Epithelial cell of prostate (primary cell): Measurements from ENCODE around the gene SLC47A2.

Source experiments
- DNase-seq: peaks from one replicate; pipeline ENCODE4 v3.0.0-alpha.2; 2011; ENCODE audit warnings: low read depth, low spot score
- H3K27ac ChIP-seq: fragments of 450-650 bp; 2 replicates; pipeline ENCODE4 v1.5.1; 2017; ENCODE audit warnings: mild to moderate bottlenecking

SLC47A2 gene

GRCh38 chr17:19747829-19748806, 31.7 kb upstream of the SLC47A2 start, which contains the start of gene ALDH3A1:
Gene ALDH3A1, minus strand, starts transcription at chr17:19748298. Its CDS starts 3,169 bp downstream, at chr17:19745129.
- H3K27ac ChIP-seq = peak within 1 kb of the TSS; percentile 58
- no peak for DNase-seq

- H3K27ac ChIP-seq = no peak overlapping the region
- DNase-seq = no peak
These were observed 30.9 kb upstream of the SLC47A2 start for GRCh38 chr17:19747159-19747719.

GRCh38 chr17:19746517-19746916, 30.1 kb upstream of the SLC47A2 start:
- DNase-seq = no peak
- no peak overlapping the region for H3K27ac ChIP-seq

GRCh38 chr17:19744922-19745757, 28.8 kb upstream of the SLC47A2 start:
- peak overlapping the region; percentile 41 for H3K27ac ChIP-seq
- no peak for DNase-seq

GRCh38 chr17:19744492-19744891, 28.1 kb upstream of the SLC47A2 start:
- no peak overlapping the region for H3K27ac ChIP-seq
- DNase-seq = no peak

DNA sequence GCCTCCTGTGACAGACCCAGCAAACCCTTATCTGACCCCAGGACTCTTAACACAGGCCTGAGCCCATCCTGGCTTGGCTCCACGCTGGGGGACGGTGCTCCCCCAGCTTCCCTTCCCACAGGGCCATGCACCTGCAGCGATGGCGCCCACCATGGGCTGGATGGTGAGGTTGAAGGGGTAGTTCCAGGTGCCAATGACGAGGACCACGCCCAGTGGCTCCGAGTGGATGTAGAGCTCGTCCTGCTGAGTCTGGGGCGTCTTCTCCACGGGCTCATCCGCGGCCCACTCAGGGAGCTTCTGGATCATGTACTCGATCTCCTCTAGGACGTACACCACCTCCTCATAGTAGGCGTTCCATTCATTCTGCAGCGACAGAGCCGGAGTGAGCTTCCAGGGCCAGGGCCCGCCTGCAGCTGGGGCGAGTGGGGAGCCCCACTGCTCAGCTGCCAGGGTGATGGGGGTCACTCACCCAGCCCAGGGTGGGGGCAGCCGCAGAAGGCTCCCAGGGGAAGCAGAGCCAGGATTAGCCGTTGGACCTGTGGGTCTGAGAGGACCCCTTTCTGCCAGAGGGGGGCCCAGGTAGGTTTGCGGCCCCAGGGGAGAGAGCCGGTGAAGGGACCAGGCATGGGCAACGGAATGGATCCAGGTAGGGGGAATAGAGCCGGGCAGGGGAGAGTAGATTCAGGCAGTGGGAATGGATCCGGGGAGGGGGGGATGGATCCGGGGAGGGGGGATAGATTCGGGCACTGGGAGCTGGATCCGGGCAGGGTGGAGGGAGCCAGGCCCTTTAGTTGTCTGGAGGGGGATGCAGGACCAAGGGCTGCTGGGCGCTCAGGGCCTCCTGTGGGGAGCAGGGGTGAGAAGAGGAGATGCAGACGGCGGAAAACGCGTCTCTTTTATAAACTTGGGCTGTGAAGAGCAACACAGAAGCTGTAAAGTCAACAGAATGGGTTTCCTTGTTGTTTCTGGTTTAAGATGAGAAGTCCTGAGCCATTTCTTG, 27.0 kb upstream of the SLC47A2 start:
- no peak for DNase-seq
- H3K27ac ChIP-seq = no peak overlapping the region

GRCh38 chr17:19742495-19742894, 26.1 kb upstream of the SLC47A2 start:
- H3K27ac ChIP-seq = no peak overlapping the region
- no peak for DNase-seq

- no peak for DNase-seq
- H3K27ac ChIP-seq = no peak overlapping the region
These were observed 25.6 kb upstream of the SLC47A2 start for GRCh38 chr17:19741832-19742457.

DNA sequence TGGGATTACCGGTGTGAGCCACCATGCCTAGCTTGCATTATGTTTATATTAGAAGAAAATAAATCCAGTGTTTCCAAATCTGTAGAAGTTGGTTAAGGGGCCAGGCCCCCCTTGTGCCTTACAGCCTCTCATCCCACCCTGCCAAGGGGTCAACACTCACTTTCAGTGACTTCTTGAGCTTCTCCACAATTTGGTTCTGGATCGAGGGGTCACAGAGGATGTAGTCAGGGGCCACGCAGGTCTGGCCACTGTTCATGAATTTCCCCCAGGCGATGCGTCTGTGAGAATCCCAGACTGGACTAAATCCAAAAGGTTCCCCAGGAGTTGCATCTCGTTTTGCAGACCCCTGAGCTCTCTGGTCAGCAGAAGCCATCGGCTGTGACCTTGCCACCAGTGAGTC, 24.5 kb upstream of the SLC47A2 start:
- no peak overlapping the region for H3K27ac ChIP-seq
- no peak for DNase-seq

GRCh38 chr17:19739241-19740201, 23.1 kb upstream of the SLC47A2 start:
- H3K27ac ChIP-seq = no peak overlapping the region

GRCh38 chr17:19738757-19739156, 22.4 kb upstream of the SLC47A2 start:
- no peak overlapping the region for H3K27ac ChIP-seq
- DNase-seq = no peak

More at GRCh38 chr17:19739241-19740201, 23.1 kb upstream of the SLC47A2 start:
- no peak for DNase-seq

DNA sequence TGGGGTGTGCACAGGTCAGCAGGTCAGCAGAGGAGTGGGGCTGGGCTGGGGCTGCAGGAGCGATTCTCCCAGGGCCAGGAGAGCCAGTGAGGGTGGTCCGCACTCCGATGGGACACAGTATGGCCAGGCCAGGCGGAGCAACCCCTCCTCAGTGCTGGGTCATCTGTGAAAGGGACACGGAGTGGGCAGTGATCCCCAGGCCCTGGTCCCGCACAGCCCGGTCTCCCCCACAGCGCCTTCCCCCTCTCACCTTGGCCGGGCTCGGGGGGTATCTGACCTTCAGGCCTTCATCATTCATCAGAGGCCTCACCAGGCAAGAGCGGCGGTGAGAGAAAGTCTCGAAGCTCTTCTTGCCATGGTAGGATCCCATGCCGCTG, 21.7 kb upstream of the SLC47A2 start:
- no peak overlapping the region for H3K27ac ChIP-seq
- no peak for DNase-seq

DNA sequence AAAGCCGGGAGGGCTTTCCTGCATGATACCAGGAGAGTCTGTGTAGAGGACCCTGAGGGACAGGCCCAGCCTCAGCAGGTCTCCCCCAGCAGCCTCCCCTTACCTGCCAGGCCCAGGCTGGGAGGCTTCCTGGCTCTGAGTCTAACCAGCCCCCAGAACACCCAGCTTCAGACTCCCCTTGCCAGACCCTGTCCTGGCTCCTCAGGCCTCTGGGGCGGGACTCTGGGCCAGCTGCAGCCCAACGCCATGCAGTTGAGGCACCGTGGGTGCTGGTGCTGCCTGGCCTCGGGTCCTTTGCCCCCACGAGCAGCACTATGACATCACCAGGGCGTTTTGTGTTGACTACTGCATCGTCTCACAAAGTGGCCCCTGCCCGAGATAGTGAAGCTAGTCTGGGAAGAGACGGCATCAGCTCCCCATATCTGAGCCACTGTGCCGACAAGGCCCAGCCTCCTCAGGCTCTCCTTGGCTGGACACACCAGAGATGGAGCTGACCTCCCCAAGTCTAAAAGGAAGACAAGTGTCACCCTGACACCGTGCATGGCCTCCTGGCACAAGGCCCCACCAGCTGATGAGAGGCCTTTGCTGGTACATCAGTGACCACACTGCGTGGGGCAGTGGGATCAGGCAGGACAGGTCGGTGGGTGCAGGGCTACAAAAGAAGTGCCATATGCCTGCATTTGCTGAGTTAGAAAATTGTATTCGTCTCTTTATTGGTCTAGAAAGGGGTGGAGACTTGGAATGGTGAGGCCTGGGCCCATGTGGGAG, 21.1 kb upstream of the SLC47A2 start:
- no peak for DNase-seq
- no peak overlapping the region for H3K27ac ChIP-seq

DNA sequence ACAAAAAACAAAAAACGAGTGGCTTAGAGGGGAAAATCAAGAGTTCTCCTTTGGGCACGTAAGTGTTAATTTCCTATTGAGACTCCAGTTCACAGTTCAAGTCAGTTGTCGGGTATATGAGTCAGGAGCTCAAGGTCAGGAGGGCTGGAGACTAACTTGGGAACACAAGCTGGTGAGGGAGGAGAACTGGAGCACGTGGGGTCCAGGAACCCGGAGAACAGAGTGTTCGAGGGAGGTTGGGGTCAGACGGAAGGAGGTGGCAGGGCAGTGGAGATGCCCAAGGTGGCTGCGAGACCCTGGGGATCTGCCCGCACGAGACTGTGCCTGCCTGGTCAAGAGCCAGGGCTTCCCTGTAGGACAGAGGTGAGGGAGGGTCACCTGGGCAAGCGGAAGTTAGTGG, 19.7 kb upstream of the SLC47A2 start:
- no peak overlapping the region for H3K27ac ChIP-seq
- DNase-seq = no peak

- DNase-seq = no peak
These were observed 17.7 kb upstream of the SLC47A2 start for GRCh38 chr17:19733953-19734526.

DNA sequence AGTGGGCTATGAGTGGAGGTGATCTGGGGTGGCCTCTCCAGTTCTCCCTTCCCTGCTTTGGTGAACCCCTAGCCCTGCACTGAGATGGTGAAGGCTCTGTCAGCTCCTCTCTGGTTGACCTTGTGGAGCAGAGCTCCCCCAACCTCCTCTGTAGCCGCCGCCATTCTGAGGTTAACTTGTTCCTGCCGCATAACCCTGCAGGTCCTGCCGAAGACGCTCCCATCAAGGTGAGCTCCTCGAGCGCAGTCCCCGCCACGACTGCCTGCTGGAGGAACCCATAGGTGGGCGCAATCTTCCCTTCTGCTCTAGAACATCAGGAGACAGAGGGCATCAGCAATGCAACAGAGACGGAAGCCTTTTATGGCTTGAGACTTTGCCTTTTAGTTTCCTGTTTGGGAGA, 15.2 kb upstream of the SLC47A2 start:
- no peak for DNase-seq
- H3K27ac ChIP-seq = no peak overlapping the region

More at GRCh38 chr17:19733953-19734526, 17.7 kb upstream of the SLC47A2 start:
- no peak overlapping the region for H3K27ac ChIP-seq

- H3K27ac ChIP-seq = no peak overlapping the region
- no peak for DNase-seq
These were observed 14.5 kb upstream of the SLC47A2 start for GRCh38 chr17:19730843-19731242.
